SU-DHL-6 (cell line): ENCODE results near the gene NHLRC4.

Experiments used
- CTCF ChIP-seq: fragments of 200-600 bp; sonication (generic); IDR thresholded peaks from one replicate; pipeline ENCODE4 v1.5.1; 2017; ENCODE audit warnings: antibody characterized with exemption, mild to moderate bottlenecking, low read length, moderate library complexity; ENCODE audit not compliant: insufficient read depth, poor library complexity, severe bottlenecking
- EZH2phosphoT487 ChIP-seq: fragments of 200-600 bp; sonication (generic), shearing (Covaris generic); conservative IDR thresholded peaks from 2 replicates; pipeline ENCODE4 v1.6.1; 2018; ENCODE audit warnings: mild to moderate bottlenecking, antibody characterized with exemption, low read length, moderate library complexity, mixed read lengths

GRCh38 chr16:569445-570254, 2.8 kb downstream of the NHLRC4 start, which contains the start of gene PIGQ:
- TF ChIP-seq EZH2phosphoT487 (no peak), CTCF (no peak)
